ENCODE results near the gene EFCC1. TPM values are rescaled to one million over a fixed set of nuclear protein-coding genes. Genes with fewer than 3 reads are reported as not detected.

The EFCC1 gene
- total and polyA plus RNA-seq, 2 experiments from 2014 or later, result 0.23 to 0.50 TPM

DNA sequence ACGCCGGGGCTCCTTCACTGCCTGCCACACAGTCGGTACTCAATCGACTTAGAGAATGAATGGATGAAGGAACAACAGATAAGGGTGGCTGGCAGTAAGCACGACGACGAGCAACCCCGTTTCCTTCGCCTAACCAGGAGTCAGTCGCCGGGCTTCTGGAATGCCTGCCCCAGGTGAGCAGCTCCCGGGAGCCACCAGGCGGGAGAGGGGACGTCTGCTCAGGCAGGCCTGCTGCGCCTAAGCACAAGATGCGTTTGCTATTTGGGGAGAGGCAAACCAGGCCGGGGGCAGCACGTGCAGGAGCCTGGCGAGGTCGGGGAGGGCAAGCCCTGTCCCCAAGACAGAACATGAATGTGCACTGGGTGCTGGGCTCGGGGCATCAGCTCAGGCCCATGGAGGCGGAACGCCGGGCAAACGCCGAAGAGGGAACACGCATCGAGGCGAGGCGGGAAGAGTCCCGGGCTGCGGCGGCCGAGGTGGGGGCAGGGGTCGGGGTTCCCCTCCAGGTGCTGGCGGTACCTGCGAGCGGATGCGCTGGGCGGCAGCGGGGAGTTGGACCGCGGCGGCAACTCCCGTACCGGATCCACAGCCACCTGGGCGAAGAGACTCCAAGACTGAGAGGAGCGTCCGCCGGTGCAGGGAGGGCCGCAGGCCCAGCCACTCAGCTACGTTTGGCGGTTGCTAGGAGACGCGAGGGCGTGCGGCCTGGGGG, 7.5 kb upstream of the EFCC1 start, which contains the start of gene CFAP92:
Gene CFAP92 (minus strand): TSS at position 616 of the 712 bp plus-strand sequence. CDS start 772 bp downstream, outside the sequence.
- no peak within 1 kb of the TSS for H3K27ac ChIP-seq
- H3K79me2 ChIP-seq, result no peaks in the 10 kb centered on the region
- no peaks in the 10 kb centered on the region for H3K36me3 ChIP-seq (replicated peaks; ENCODE audit: insufficient read depth, low read depth)
- H3K4me2 ChIP-seq, result peak within 1 kb of the TSS; percentile 91
- no peaks in the 10 kb centered on the region for H3K9me3 ChIP-seq (ENCODE audit: low read depth)
- peaks cover 22% of the 10 kb centered on the region for H3K27me3 ChIP-seq
- H3K4me1 ChIP-seq (ENCODE audit: insufficient read depth), result peaks cover 3% of the 10 kb centered on the region
- peak within 1 kb of the TSS; percentile 69 for H2AFZ ChIP-seq
- no peaks in the 10 kb centered on the region for H3K9me2 ChIP-seq (replicated peaks; ENCODE audit: insufficient read depth)
- peak; percentile 94 for DNase-seq (ENCODE audit: low spot score)
- 3% methylated on average over 46 of the region's 57 CpGs for WGBS (ENCODE audit: low lambda C conversion rate, missing lambda C conversion rate)
- no peaks in the 10 kb centered on the region for H4K20me1 ChIP-seq (ENCODE audit: insufficient read depth, poor library complexity, severe bottlenecking)
- peak within 1 kb of the TSS; percentile 28 for H3K4me3 ChIP-seq
- TF ChIP-seq, protein P1, sequence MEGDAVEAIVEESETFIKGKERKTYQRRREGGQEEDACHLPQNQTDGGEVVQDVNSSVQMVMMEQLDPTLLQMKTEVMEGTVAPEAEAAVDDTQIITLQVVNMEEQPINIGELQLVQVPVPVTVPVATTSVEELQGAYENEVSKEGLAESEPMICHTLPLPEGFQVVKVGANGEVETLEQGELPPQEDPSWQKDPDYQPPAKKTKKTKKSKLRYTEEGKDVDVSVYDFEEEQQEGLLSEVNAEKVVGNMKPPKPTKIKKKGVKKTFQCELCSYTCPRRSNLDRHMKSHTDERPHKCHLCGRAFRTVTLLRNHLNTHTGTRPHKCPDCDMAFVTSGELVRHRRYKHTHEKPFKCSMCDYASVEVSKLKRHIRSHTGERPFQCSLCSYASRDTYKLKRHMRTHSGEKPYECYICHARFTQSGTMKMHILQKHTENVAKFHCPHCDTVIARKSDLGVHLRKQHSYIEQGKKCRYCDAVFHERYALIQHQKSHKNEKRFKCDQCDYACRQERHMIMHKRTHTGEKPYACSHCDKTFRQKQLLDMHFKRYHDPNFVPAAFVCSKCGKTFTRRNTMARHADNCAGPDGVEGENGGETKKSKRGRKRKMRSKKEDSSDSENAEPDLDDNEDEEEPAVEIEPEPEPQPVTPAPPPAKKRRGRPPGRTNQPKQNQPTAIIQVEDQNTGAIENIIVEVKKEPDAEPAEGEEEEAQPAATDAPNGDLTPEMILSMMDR (IDR thresholded peaks at IDR 0.05; ENCODE audit: poor library complexity), result no peak
- TF ChIP-seq EZH2phosphoT487 (IDR thresholded peaks at IDR 0.05; ENCODE audit: low read depth, severe bottlenecking, unreplicated experiment) (no peak), EZH2 (IDR thresholded peaks at IDR 0.05; ENCODE audit: borderline replicate concordance) (no peak)

DNA sequence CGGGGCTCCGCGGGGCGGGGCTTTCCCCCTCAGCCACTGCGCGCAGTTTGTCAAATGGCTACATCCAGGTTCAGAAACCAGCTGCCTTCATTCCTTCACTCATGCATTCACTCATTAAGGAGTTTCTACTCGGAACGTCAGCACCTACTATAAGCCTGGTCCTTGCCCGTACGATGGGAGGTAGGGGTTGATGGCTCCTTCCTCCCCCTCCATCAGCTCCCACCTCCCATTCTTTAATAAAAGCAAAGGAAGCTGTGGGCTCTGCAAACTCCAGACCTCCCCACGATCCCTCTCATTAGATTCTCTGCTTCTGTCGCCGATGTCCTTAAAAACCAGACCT, 7.0 kb upstream of the EFCC1 start:
- H3K27me3 ChIP-seq, result peaks cover 26% of the 10 kb centered on the region
- H3K4me3 ChIP-seq, result no peak overlapping the region
- H3K27ac ChIP-seq, result no peak overlapping the region

DNA sequence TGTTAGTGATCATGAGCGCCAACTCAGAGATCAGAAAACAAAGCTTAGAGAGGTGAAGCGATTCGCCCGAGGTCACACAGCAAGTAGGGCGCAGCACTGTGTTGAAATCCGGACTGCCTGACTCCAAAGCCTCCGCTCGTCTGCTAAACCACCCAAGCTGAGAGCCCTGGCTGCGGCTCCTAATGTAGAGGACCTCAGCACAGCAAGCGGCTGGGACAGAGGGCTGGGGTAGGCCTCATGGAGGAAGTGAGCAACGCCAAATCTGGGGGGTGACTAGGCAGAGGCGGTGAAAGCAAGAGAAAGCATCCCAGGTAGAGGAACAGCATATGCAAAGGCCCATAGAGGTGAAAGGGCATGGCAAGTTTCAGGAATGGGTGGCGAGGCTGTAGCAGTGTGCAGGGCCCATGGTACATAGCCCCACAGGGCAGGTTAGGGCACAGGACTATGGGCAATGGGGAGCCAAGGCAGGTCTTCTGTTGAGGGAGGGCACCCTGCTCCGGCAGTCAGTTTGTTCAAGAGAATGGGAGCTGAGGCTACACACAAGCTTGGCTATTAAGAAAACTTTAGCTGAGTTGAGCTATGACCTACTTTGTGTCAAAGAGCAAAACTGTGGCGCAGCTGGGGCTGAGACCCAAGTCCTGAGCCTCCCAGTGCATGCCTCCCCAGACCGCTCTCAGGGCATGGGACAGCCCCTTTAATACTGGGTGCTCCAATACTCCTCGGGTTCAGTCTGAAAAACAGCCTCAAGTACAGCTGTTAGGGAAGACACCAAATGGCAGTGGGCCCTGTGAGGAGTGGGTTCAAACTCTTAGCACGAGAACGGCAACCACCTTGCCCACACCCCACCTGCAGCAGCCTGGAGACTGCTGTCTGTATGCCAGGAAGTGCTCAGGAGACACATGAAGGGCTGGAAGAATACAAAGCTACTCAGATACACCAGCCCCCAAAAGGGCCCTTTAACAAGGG, 6.2 kb upstream of the EFCC1 start:
- peaks cover 32% of the 10 kb centered on the region for H3K27me3 ChIP-seq
- H3K9me2 ChIP-seq (replicated peaks; ENCODE audit: insufficient read depth), result no peaks in the 10 kb centered on the region
- WGBS (ENCODE audit: low lambda C conversion rate, missing lambda C conversion rate), result 87% methylated on average over 19 of the region's 19 CpGs
- H3K36me3 ChIP-seq (replicated peaks; ENCODE audit: insufficient read depth, low read depth), result no peaks in the 10 kb centered on the region
- H4K20me1 ChIP-seq (ENCODE audit: insufficient read depth, poor library complexity, severe bottlenecking), result no peaks in the 10 kb centered on the region
- H3K79me2 ChIP-seq, result no peaks in the 10 kb centered on the region
- DNase-seq (ENCODE audit: low spot score), result no peak
- H3K27ac ChIP-seq, result no peak overlapping the region
- peak overlapping the region; percentile 91 for H3K4me2 ChIP-seq
- H3K4me3 ChIP-seq, result no peak overlapping the region
- TF ChIP-seq EZH2 (IDR thresholded peaks at IDR 0.05; ENCODE audit: borderline replicate concordance) (no peak), EZH2phosphoT487 (IDR thresholded peaks at IDR 0.05; ENCODE audit: low read depth, severe bottlenecking, unreplicated experiment) (no peak)
- TF ChIP-seq, protein P1 (IDR thresholded peaks at IDR 0.05; ENCODE audit: poor library complexity), result no peak
- no peaks in the 10 kb centered on the region for H3K9me3 ChIP-seq (ENCODE audit: low read depth)
- H3K4me1 ChIP-seq (ENCODE audit: insufficient read depth), result peaks cover 3% of the 10 kb centered on the region
- peak overlapping the region; percentile 69 for H2AFZ ChIP-seq

More for the DNA sequence above, 7.0 kb upstream of the EFCC1 start:
- Histone ChIP-seq H4K20me1 (ENCODE audit: insufficient read depth, poor library complexity, severe bottlenecking) (no peaks in the 10 kb centered on the region), H3K4me1 (ENCODE audit: insufficient read depth) (peaks cover 3% of the 10 kb centered on the region), H3K79me2 (no peaks in the 10 kb centered on the region), H3K36me3 (replicated peaks; ENCODE audit: insufficient read depth, low read depth) (no peaks in the 10 kb centered on the region), H3K4me2 (peak overlapping the region; percentile 91), H3K9me2 (replicated peaks; ENCODE audit: insufficient read depth) (no peaks in the 10 kb centered on the region), H3K9me3 (ENCODE audit: low read depth) (no peaks in the 10 kb centered on the region), H2AFZ (peak overlapping the region; percentile 69)
- TF ChIP-seq EZH2phosphoT487 (IDR thresholded peaks at IDR 0.05; ENCODE audit: low read depth, severe bottlenecking, unreplicated experiment) (no peak), EZH2 (IDR thresholded peaks at IDR 0.05; ENCODE audit: borderline replicate concordance) (no peak)
- TF ChIP-seq, protein P1 (IDR thresholded peaks at IDR 0.05; ENCODE audit: poor library complexity), result no peak
- WGBS (ENCODE audit: low lambda C conversion rate, missing lambda C conversion rate), result 8% methylated on average over 11 of the region's 13 CpGs
- no peak for DNase-seq (ENCODE audit: low spot score)
